ENCODE results near the gene PDK2. TPM values are rescaled to one million over a fixed set of nuclear protein-coding genes. Genes with fewer than 3 reads are reported as not detected.

PDK2 gene
- total RNA-seq, 1 donor from 2014 or later: 12.6 TPM

GRCh38 chr17:50154604-50155003 is 59.5 kb downstream of the PDK2 start:
- no peak for DNase-seq (ENCODE audit: low spot score)
- H3K27me3 ChIP-seq: peaks cover 8% of the 10 kb centered on the region
- Mint-ChIP-seq H3K27me3 (ENCODE audit: insufficient read depth, low read depth) (no peaks in the 10 kb centered on the region), H3K4me1 (peaks cover 23% of the 10 kb centered on the region), H3K36me3 (no peaks in the 10 kb centered on the region), H3K27ac (peak overlapping the region; percentile 67), H3K9me3 (no peaks in the 10 kb centered on the region), H3K4me3 (no peak overlapping the region)
- H3K79me2 ChIP-seq (ENCODE audit: low read depth): peaks cover 12% of the 10 kb centered on the region
- peaks cover 9% of the 10 kb centered on the region for H4K20me1 ChIP-seq (ENCODE audit: low read depth)
- H3K9me3 ChIP-seq (ENCODE audit: low read depth): no peaks in the 10 kb centered on the region
- H3K36me3 ChIP-seq: no peaks in the 10 kb centered on the region
- no peak overlapping the region for H3K27ac ChIP-seq
- H3K4me2 ChIP-seq: no peak overlapping the region
- no peak for TF ChIP-seq EZH2 (IDR thresholded peaks at IDR 0.05)
- no peak for TF ChIP-seq EZH2phosphoT487 (IDR thresholded peaks at IDR 0.05)
- TF ChIP-seq CTCF (IDR thresholded peaks at IDR 0.05): no peak
- no peak overlapping the region for H3K9ac ChIP-seq
- no peak overlapping the region for H2AFZ ChIP-seq (replicated peaks)
- H3K4me1 ChIP-seq: peaks cover 9% of the 10 kb centered on the region
- no peak overlapping the region for H3K4me3 ChIP-seq
- peaks cover 17% of the 10 kb centered on the region for H3F3A ChIP-seq (ENCODE audit: low read depth)

- Histone ChIP-seq H3K4me3 (no peak overlapping the region), H3K36me3 (no peaks in the 10 kb centered on the region), H4K20me1 (ENCODE audit: low read depth) (peaks cover 2% of the 10 kb centered on the region), H3F3A (ENCODE audit: low read depth) (peaks cover 18% of the 10 kb centered on the region), H3K27ac (no peak overlapping the region), H3K27me3 (peaks cover 1% of the 10 kb centered on the region), H2AFZ (replicated peaks) (no peak overlapping the region), H3K4me1 (peaks cover 11% of the 10 kb centered on the region), H3K79me2 (ENCODE audit: low read depth) (peaks cover 5% of the 10 kb centered on the region), H3K4me2 (no peak overlapping the region), H3K9me3 (ENCODE audit: low read depth) (no peaks in the 10 kb centered on the region), H3K9ac (no peak overlapping the region)
- Mint-ChIP-seq H3K4me1 (peaks cover 23% of the 10 kb centered on the region), H3K9me3 (no peaks in the 10 kb centered on the region), H3K27ac (peak overlapping the region; percentile 67), H3K36me3 (no peaks in the 10 kb centered on the region), H3K27me3 (ENCODE audit: insufficient read depth, low read depth) (no peaks in the 10 kb centered on the region), H3K4me3 (no peak overlapping the region)
- TF ChIP-seq CTCF (IDR thresholded peaks at IDR 0.05) (no peak), EZH2phosphoT487 (IDR thresholded peaks at IDR 0.05) (no peak), EZH2 (IDR thresholded peaks at IDR 0.05) (no peak)
- no peak for DNase-seq (ENCODE audit: low spot score)
Measured at GRCh38 chr17:50155115-50155819, 60.1 kb downstream of the PDK2 start.

GRCh38 chr17:50157891-50158290 is 62.7 kb downstream of the PDK2 start:
- Mint-ChIP-seq H3K4me1 (peaks cover 25% of the 10 kb centered on the region), H3K27ac (no peak overlapping the region), H3K36me3 (no peaks in the 10 kb centered on the region), H3K4me3 (no peak overlapping the region), H3K27me3 (ENCODE audit: insufficient read depth, low read depth) (no peaks in the 10 kb centered on the region), H3K9me3 (no peaks in the 10 kb centered on the region)
- TF ChIP-seq EZH2 (IDR thresholded peaks at IDR 0.05): no peak
- TF ChIP-seq CTCF (IDR thresholded peaks at IDR 0.05): no peak
- no peak for TF ChIP-seq EZH2phosphoT487 (IDR thresholded peaks at IDR 0.05)
- DNase-seq (ENCODE audit: low spot score): no peak
- Histone ChIP-seq H3K4me2 (no peak overlapping the region), H3F3A (ENCODE audit: low read depth) (peaks cover 17% of the 10 kb centered on the region), H3K9ac (no peak overlapping the region), H3K36me3 (no peaks in the 10 kb centered on the region), H3K9me3 (ENCODE audit: low read depth) (no peaks in the 10 kb centered on the region), H3K4me1 (peaks cover 20% of the 10 kb centered on the region), H3K27me3 (peaks cover 5% of the 10 kb centered on the region), H3K79me2 (ENCODE audit: low read depth) (no peaks in the 10 kb centered on the region), H2AFZ (replicated peaks) (peak overlapping the region; percentile 7), H4K20me1 (ENCODE audit: low read depth) (no peaks in the 10 kb centered on the region), H3K27ac (no peak overlapping the region), H3K4me3 (no peak overlapping the region)

Measured in neural progenitor cell (in vitro differentiated cells).